Epithelial cell of proximal tubule (primary cell): ENCODE data around the gene NTM. TPM values are rescaled to one million over a fixed set of nuclear protein-coding genes. Genes with fewer than 3 reads are reported as not detected.

Experiments used
- DNase-seq: peaks from one replicate; pipeline ENCODE4 v3.0.0-alpha.2; 2011; ENCODE audit warnings: low read depth
- H3K4me3 ChIP-seq: 2 replicates; pipeline ENCODE4 v1.5.1; 2011; ENCODE audit warnings: low read depth, mild to moderate bottlenecking, low read length
- CTCF ChIP-seq: conservative IDR thresholded peaks from 2 replicates; pipeline ENCODE4 v1.5.1; 2012; ENCODE audit warnings: low read depth, mild to moderate bottlenecking, low read length
- total RNA-seq: library from RNA; depleted of rRNA; stranded (reverse); fragments of >200 nt; gene quantifications from 2 replicates; pipeline ENCODE4 v1.2.3, GENCODE V29; 2015

NTM gene
- total RNA-seq, 1 donor from 2014 or later, result 5.3 TPM

GRCh38 chr11:132260636-132261035 lies 890.2 kb downstream of the NTM start:
- TF ChIP-seq CTCF, result no peak
- no peak for DNase-seq
- no peak overlapping the region for H3K4me3 ChIP-seq

DNA sequence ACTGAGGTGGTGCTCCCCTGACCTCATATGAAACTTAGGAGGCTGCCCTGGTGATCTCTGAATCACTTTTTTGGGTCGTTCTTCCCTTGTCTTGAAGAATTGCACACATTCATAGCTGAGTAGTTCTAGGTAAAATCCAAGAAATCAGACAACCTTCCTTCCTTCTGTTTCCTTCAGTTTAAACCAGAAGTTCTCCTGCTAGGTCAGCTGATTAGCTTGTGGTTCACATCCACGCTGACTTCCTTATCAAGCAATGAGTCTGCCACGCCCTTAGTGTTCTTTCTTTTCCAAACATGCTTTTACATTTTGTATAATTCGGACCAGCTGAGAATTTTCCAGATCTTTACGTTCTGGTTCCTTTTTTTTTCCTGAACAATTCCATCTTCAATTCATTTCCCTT lies 892.8 kb downstream of the NTM start:
- TF ChIP-seq CTCF, result no peak
- DNase-seq, result no peak
- H3K4me3 ChIP-seq, result no peak overlapping the region

GRCh38 chr11:132263875-132264274 lies 893.5 kb downstream of the NTM start:
- DNase-seq, result no peak
- no peak for TF ChIP-seq CTCF
- H3K4me3 ChIP-seq, result no peak overlapping the region

GRCh38 chr11:132264616-132265015 lies 894.2 kb downstream of the NTM start:
- no peak for DNase-seq
- no peak overlapping the region for H3K4me3 ChIP-seq
- TF ChIP-seq CTCF, result no peak

DNA sequence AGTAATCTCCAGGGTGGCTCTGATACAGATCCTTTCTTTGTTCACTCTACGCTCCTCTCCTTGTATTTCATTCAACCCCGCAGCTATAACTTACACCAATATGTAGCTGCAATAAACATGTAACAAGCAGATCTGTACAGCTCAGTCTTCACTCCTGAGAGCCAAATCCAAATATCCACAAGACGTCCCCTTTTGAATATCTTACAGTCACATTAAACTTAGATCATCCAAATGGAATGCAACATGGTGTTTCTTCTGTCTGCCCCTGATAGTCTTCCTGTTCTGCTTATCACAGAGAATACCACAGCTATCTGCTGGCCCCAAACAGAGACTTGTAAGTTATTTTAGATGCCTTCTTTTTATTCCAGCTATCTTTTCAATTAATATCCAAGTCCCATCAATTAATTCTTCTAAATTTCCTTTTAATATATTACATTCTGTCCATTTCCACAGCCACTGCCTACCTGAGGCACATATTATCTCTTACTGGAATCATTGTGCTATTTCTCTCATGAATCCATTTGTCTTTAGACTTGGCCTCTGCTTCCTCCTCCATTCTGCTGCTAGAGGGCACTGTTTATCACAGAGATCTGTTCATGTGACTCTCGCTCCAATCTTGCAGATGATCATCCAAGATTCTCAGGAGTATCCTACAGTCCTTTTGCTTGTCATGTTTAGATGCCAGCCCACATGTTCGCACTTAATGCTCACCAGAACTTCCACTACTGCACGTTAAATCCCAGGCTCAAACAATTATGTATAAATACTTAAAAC lies 908.6 kb downstream of the NTM start:
- DNase-seq, result no peak
- peak; percentile 70 for TF ChIP-seq CTCF
- H3K4me3 ChIP-seq, result no peak overlapping the region

- DNase-seq, result no peak
- H3K4me3 ChIP-seq, result no peak overlapping the region
- no peak for TF ChIP-seq CTCF
Observed at GRCh38 chr11:132284048-132284447, 913.6 kb downstream of the NTM start.

DNA sequence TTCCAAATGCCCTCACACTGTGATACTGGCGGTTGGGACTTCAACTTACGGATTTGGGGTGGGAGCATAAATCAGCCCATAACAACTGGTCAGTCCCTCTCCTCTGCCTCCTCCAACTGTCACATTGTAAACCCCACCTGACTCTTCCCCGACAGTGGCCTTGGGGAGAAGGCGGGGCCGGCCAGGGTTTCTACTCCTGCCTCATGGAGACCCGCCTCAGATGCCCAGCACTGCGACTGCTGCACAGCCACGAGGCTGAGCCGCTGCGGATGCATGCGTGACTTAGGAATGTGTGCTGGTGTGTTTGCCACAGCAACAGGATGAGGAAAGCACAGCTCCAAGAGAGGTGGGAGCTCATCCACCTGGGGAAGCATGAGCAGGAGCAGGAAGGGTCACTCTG lies 914.2 kb downstream of the NTM start:
- no peak for DNase-seq
- TF ChIP-seq CTCF, result no peak
- H3K4me3 ChIP-seq, result no peak overlapping the region
